RWPE2 (cell line): ENCODE results near the gene DNAI2.

Experiments used
- ATAC-seq: fragments of 200-7000 bp; cut with Tn5 transposase; 3 replicates; pipeline ENCODE4 v1.9.1; 2021; ENCODE audit warnings: low read depth
- DNase-seq: peaks from one replicate; pipeline ENCODE4 v3.0.0-alpha.2; 2020; ENCODE audit warnings: low spot score
- H3K27ac ChIP-seq: fragments of 450-650 bp; 2 replicates; pipeline ENCODE4 v1.5.1; 2017; ENCODE audit warnings: mild to moderate bottlenecking; ENCODE audit not compliant: poor library complexity, severe bottlenecking
- H3K27me3 ChIP-seq: fragments of 250-450 bp; sonication (Bioruptor Pico); 2 replicates; pipeline ENCODE4 v1.5.1; 2021; ENCODE audit warnings: mild to moderate bottlenecking, moderate library complexity; ENCODE audit not compliant: insufficient read depth, poor library complexity, severe bottlenecking
- H3K36me3 ChIP-seq: fragments of 250-450 bp; sonication (Bioruptor Pico); 2 replicates; pipeline ENCODE4 v1.5.1; 2020; ENCODE audit warnings: low read depth, mild to moderate bottlenecking, moderate library complexity
- H3K4me1 ChIP-seq: fragments of 250-450 bp; sonication (Bioruptor Pico); 2 replicates; pipeline ENCODE4 v1.5.1; 2021; ENCODE audit warnings: mild to moderate bottlenecking, moderate library complexity; ENCODE audit not compliant: insufficient read depth, poor library complexity, severe bottlenecking
- H3K4me3 ChIP-seq: fragments of 250-450 bp; sonication (Bioruptor Pico); 2 replicates; pipeline ENCODE4 v1.5.1; 2021; ENCODE audit warnings: mild to moderate bottlenecking, moderate library complexity; ENCODE audit not compliant: severe bottlenecking
- H3K9me3 ChIP-seq: fragments of 250-450 bp; sonication (Bioruptor Pico); 2 replicates; pipeline ENCODE4 v1.5.1; 2021; ENCODE audit warnings: mild to moderate bottlenecking, moderate library complexity; ENCODE audit not compliant: severe bottlenecking
- TF ChIP-seq, protein P1 (sequence below): fragments of 450-650 bp; IDR thresholded peaks from one replicate; pipeline ENCODE4 v1.5.1; 2017; ENCODE audit warnings: mild to moderate bottlenecking, moderate library complexity; ENCODE audit not compliant: poor library complexity, severe bottlenecking

The DNAI2 gene

GRCh38 chr17:74362810-74363498 is 88.9 kb downstream of the DNAI2 start:
- Histone ChIP-seq H3K27me3 (peaks cover 29% of the 10 kb centered on the region), H3K4me3 (no peak overlapping the region), H3K27ac (no peak overlapping the region), H3K36me3 (no peaks in the 10 kb centered on the region), H3K9me3 (no peaks in the 10 kb centered on the region), H3K4me1 (no peaks in the 10 kb centered on the region)
- TF ChIP-seq, protein P1, sequence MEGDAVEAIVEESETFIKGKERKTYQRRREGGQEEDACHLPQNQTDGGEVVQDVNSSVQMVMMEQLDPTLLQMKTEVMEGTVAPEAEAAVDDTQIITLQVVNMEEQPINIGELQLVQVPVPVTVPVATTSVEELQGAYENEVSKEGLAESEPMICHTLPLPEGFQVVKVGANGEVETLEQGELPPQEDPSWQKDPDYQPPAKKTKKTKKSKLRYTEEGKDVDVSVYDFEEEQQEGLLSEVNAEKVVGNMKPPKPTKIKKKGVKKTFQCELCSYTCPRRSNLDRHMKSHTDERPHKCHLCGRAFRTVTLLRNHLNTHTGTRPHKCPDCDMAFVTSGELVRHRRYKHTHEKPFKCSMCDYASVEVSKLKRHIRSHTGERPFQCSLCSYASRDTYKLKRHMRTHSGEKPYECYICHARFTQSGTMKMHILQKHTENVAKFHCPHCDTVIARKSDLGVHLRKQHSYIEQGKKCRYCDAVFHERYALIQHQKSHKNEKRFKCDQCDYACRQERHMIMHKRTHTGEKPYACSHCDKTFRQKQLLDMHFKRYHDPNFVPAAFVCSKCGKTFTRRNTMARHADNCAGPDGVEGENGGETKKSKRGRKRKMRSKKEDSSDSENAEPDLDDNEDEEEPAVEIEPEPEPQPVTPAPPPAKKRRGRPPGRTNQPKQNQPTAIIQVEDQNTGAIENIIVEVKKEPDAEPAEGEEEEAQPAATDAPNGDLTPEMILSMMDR = no peak
- ATAC-seq = peak; percentile 11; the same call in 1 of the 3 replicates
- no peak for DNase-seq
